ENCODE measurements around the gene LPCAT3.
A peak's percentile ranks its signal among the peaks of the same experiment; 100 is the strongest.

DNA sequence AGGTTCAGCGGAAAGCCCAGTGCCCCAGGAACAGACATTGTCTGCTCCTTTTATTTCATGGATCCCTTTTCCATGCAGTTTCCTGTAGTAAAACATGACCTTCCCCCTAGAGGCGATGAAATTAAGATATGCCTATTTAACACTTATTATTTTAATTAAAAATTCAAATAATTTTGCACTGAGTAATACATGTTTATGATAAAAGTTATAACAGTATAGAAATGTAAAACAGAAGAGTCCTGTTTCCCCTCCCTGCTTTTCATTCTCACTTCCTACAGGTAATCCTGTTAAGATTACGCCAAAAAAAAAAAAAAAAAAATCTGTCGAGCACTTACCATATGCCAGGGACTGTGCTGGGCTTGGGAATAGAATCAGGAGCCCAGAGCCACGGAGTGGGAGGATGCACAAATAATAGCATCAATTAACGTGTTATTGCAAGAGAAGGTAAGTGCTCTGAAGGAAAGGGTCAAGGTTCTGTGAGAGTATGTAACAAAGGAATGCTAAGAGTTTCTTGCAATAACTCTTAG is 830 bp upstream of the LPCAT3 start:
- TF ChIP-seq, protein P1, sequence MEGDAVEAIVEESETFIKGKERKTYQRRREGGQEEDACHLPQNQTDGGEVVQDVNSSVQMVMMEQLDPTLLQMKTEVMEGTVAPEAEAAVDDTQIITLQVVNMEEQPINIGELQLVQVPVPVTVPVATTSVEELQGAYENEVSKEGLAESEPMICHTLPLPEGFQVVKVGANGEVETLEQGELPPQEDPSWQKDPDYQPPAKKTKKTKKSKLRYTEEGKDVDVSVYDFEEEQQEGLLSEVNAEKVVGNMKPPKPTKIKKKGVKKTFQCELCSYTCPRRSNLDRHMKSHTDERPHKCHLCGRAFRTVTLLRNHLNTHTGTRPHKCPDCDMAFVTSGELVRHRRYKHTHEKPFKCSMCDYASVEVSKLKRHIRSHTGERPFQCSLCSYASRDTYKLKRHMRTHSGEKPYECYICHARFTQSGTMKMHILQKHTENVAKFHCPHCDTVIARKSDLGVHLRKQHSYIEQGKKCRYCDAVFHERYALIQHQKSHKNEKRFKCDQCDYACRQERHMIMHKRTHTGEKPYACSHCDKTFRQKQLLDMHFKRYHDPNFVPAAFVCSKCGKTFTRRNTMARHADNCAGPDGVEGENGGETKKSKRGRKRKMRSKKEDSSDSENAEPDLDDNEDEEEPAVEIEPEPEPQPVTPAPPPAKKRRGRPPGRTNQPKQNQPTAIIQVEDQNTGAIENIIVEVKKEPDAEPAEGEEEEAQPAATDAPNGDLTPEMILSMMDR (IDR thresholded peaks at IDR 0.05), result peak in 1 of 12 donors; percentile 19
- TF ChIP-seq POLR2A (IDR thresholded peaks at IDR 0.05), result no peak
